ENCODE data around the gene ZNF462. TPM values are rescaled to one million over a fixed set of nuclear protein-coding genes. Genes with fewer than 3 reads are reported as not detected.

The ZNF462 gene
- total RNA-seq: 10 to 100 TPM; 20.0 to 24.3 TPM

GRCh38 chr9:106862821-106863720, at the start of gene ZNF462:
ZNF462 (plus strand) TSS chr9:106863166; CDS start chr9:106923384, 60,218 bp downstream.

Small RNA genes lying within 50 kb of the gene (small RNA-seq; reads per million reads assigned to genes)
- 0 reads per million in 2 donors for gene RNA5SP292

Measured in melanocyte of skin (primary cell).